Mammary epithelial cell (primary cell): Measurements from ENCODE around the gene DBNDD1.

Experiments
- CTCF ChIP-seq, 2 donors: IDR thresholded peaks in 1 of 2; conservative IDR thresholded peaks in 1 of 2; 2 replicates each; pipeline ENCODE4 v1.5.1; 2011 to 2012; ENCODE audit warnings: inconsistent platforms in 2 of 2, low read length in 2 of 2, mild to moderate bottlenecking in 2 of 2, control low read depth in 1 of 2, low read depth in 1 of 2; ENCODE audit not compliant: insufficient read depth in 1 of 2; ENCODE audit errors: extremely low read depth in 1 of 2
- EZH2 ChIP-seq: IDR thresholded peaks from 2 replicates; pipeline ENCODE4 v1.6.1; 2012; ENCODE audit warnings: low read length, inconsistent platforms, borderline replicate concordance

- TF ChIP-seq CTCF (conservative IDR thresholded peaks at IDR 0.05 in 1 of 2, IDR thresholded peaks at IDR 0.05 in 1 of 2; ENCODE audit: extremely low read depth in 1 of 2, insufficient read depth in 1 of 2, low read depth in 1 of 2, low read length in 2 of 2) = no peak
- no peak for TF ChIP-seq EZH2
These were observed 35.3 kb upstream of the DBNDD1 start for GRCh38 chr16:90054554-90054953.
